Medulla oblongata (tissue), 1 donor: ENCODE data around the gene CLEC16A.

Experiments
- DNase-seq: peaks from one replicate; pipeline ENCODE4 v3.0.0-alpha.2; 2015; ENCODE audit errors: extremely low spot score

Gene CLEC16A

GRCh38 chr16:10989559-10989958, 45.2 kb downstream of the CLEC16A start:
- no peak for DNase-seq

GRCh38 chr16:10990378-10990777, 46.0 kb downstream of the CLEC16A start:
- no peak for DNase-seq

- no peak for DNase-seq
Measured at GRCh38 chr16:10992112-10992511, 47.7 kb downstream of the CLEC16A start.

GRCh38 chr16:10992797-10993196, 48.4 kb downstream of the CLEC16A start:
- no peak for DNase-seq

- DNase-seq: no peak
Measured at GRCh38 chr16:10993649-10994048, 49.3 kb downstream of the CLEC16A start.

GRCh38 chr16:10994571-10994970, 50.2 kb downstream of the CLEC16A start:
- no peak for DNase-seq

GRCh38 chr16:10995565-10995964, 51.2 kb downstream of the CLEC16A start:
- no peak for DNase-seq

- no peak for DNase-seq
Measured at GRCh38 chr16:10997485-10997884, 53.1 kb downstream of the CLEC16A start.

- no peak for DNase-seq
Measured at GRCh38 chr16:10999300-10999699, 54.9 kb downstream of the CLEC16A start.

GRCh38 chr16:11001611-11002010, 57.2 kb downstream of the CLEC16A start:
- DNase-seq: no peak

- DNase-seq: no peak
Measured at GRCh38 chr16:11003141-11003540, 58.8 kb downstream of the CLEC16A start.

- no peak for DNase-seq
Measured at GRCh38 chr16:11004351-11004750, 60.0 kb downstream of the CLEC16A start.

GRCh38 chr16:11004973-11005610, 60.7 kb downstream of the CLEC16A start:
- DNase-seq: no peak

- no peak for DNase-seq
Measured at GRCh38 chr16:11005611-11005975, 61.2 kb downstream of the CLEC16A start.

- no peak for DNase-seq
Measured at GRCh38 chr16:11006656-11007055, 62.3 kb downstream of the CLEC16A start.

- DNase-seq: peak; percentile 30
Measured at GRCh38 chr16:11007714-11008280, 63.4 kb downstream of the CLEC16A start.

GRCh38 chr16:11009027-11009755, 64.8 kb downstream of the CLEC16A start:
- no peak for DNase-seq

GRCh38 chr16:11010575-11011221, 66.3 kb downstream of the CLEC16A start:
- DNase-seq: no peak

GRCh38 chr16:11011326-11011725, 67.0 kb downstream of the CLEC16A start:
- DNase-seq: no peak

- no peak for DNase-seq
Measured at GRCh38 chr16:11012841-11013240, 68.5 kb downstream of the CLEC16A start.

GRCh38 chr16:11014136-11014535, 69.8 kb downstream of the CLEC16A start:
- DNase-seq: no peak

GRCh38 chr16:11015076-11015475, 70.7 kb downstream of the CLEC16A start:
- DNase-seq: no peak

GRCh38 chr16:11015607-11016006, 71.2 kb downstream of the CLEC16A start:
- DNase-seq: no peak
